Putamen (tissue), 1 donor: ENCODE results near the gene ASB1.
"Not testable (repeated sequence)": the region's sequence is repeated elsewhere in the genome, so short reads cannot be mapped to it uniquely, and the experiment has no call there.

Experiments
- DNase-seq: peaks from one replicate; pipeline ENCODE4 v3.0.0-alpha.2; 2016; ENCODE audit warnings: low spot score

ASB1 gene

GRCh38 chr2:238423561-238424312 lies 3.0 kb upstream of the ASB1 start:
- DNase-seq: no peak

DNA sequence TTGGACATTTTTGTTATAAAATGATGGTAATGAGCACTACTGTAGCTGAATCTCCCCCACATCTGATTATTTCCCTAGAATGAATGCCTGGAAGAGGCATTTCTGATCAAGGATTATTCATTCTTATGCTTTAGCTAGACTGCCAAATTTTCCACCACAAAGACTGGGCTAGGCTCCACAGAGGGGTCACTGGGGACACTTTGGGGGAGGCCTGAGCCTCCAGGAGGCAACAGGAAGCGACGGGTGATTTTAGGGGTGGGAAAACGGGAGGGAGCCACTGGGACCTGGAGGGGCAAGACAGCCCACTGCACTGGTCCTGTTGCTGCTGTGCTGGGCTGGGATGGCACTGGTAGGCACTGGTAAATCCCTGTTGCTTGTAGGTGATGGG lies 2.4 kb upstream of the ASB1 start:
- no peak for DNase-seq

DNA sequence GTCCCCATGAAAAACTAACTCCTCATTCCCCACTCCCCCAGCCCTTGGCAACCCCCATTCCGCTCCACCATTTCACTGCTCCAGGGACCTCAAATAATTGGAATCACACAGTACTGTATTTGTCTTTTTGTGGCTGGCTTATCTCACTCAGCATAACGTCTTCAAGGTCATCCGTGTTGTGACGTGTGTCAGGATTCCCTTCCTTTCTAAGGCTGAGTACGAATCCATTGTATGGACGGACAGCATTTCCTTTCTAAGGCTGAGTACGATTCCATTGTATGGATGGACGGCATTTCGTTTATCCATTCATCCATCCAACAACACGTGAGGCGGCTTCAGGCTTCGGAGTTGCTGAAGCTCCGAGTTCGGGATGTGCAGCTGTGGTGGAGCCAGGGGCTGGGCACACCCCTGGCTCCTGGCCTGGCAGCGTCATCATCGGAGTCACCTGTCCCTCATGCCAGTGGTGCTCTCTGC lies 1.2 kb upstream of the ASB1 start:
- no peak for DNase-seq

DNA sequence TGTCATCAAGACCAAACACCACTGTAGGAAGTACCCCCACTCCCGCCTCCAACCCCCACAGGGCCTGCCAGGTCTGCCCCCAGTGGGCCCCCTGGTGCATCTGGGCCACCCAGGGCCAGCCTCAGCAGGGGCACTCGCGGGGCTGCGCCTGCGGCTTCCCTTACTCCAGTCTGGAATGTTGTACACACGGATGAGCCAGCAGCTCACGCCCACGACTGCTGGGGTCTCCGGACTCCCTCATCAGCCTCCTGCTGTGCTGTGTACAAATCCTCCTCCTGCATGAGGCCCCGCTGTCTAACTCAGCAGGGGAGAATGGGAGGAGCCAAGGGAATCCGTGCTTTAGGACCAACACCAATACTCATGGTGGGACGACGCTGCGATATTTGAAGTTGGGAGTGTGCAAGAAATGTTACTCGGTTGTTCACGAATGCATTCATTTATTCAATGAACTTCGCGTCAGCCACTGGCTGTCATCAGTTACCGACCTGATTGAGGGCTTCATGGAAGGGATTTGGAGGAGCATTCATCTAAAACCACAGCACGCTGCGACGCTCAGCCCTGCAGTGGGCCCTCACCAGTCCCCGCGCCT lies 654 bp upstream of the ASB1 start:
- no peak for DNase-seq

GRCh38 chr2:238427435-238428162 lies 872 bp downstream of the ASB1 start:
- no peak for DNase-seq

GRCh38 chr2:238428866-238429265 lies 2.1 kb downstream of the ASB1 start:
- DNase-seq: no peak

- no peak for DNase-seq
Measured at GRCh38 chr2:238430781-238431180, 4.1 kb downstream of the ASB1 start.

- no peak for DNase-seq
Measured at GRCh38 chr2:238431456-238431855, 4.7 kb downstream of the ASB1 start.

- no peak for DNase-seq
Measured at GRCh38 chr2:238433300-238433915, 6.7 kb downstream of the ASB1 start.

DNA sequence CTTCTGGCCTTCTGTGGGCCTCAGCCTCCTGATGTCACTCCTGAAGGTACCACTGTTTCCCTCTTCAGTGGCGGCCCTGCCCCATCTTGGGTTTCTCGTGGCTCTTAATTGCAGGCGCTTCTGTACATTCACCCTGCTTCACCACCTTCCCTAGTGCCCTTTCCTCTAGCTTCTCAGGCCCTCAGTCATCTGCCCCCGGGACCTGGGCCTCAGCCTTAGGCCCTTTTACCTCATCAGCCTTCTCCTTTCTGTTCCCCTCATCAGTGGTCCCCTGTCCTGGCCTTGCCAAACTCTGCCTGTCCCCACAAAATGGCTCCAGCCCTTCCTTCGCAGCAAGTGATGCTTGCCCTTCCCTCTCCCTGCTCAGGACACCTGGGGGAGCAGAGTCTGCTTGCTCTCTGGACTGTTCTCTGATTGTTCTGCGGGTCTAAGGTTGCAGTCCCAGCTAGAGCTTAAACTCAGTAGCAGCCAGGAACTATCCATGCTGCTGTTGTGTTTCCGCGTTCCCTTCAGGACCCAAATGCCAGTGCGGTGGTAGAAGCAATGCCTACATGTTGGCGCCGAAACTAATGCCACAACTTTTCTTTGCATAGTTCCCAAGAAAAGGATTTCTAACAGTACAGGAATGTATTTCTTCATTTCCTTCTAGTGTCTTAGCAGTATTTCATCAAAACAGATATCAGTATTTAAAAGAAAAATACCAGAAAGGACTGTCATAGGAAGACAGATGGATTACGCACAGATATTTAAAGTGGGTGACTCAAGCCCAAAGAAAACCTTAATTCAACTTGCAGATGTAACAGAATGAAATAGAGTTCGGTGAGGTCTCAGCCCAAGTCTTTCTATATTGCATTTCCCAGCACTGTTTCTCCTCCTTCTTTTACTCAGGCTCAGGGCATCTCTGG lies 7.5 kb downstream of the ASB1 start:
- no peak for DNase-seq

DNA sequence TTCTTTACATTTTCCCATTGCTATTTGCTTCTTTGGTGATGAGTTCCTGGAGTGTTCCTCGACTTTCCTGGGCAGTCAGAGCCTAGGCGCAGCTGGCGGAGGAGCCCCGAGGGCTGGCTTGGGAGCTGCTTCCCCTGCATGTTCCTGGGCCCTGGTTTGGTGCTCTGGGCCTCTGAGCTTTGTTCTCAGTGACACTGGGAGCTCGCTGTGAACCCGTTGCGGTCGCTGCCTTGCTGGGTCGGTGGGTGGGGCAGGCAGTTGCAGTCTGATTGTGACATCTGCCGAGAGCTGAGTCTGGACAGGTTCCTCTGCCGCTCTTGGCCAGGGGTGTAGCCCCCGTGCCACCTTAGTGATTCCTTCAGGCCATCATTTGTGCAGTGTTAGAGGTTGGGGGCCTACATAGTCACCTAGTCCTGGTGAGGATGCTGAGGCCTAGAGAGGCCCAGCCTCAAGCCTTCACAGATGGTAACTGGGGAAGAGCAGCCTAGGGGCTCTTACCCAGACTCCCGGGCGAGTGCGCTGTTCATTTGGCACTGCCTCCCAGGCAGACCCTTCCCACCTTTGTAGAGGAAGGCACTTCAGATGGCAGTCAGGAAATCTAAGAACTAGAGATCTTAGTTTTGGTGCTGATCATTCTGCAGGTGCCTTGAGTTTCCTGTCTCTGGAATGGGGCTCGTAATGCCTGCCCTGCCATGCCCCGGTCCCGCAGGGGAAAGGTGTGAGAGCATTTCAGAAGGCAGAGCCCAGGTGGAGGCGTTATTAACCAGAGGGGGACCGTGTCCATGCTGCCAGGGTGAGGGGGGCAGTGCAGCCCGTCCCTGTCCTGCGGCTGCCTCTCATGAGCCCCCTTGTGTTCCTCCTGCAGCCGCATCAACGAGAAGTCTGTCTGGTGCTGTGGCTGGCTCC lies 8.4 kb downstream of the ASB1 start:
- no peak for DNase-seq

GRCh38 chr2:238435752-238436096 lies 9.0 kb downstream of the ASB1 start:
- no peak for DNase-seq

- no peak for DNase-seq
Measured at GRCh38 chr2:238438856-238439849, 12.4 kb downstream of the ASB1 start.

DNA sequence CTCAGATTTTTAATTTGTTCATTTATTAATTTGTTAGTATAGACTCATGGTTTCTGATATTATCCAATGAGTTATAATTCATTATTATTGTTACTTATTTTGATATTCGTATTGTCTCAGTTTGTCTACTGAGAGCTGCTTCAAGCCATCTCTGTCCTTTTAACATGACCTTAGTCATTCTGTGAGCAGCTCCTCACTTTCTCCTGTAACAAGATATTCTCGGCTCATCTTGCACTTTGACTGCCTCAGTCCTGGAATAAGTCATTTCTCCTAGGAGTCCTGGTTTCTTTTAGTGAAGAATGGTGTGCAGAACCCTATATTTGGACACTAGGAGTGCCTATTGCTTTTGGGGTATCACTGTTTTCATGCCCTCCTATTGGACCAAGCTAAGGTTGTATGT lies 13.2 kb downstream of the ASB1 start:
- no peak for DNase-seq

DNA sequence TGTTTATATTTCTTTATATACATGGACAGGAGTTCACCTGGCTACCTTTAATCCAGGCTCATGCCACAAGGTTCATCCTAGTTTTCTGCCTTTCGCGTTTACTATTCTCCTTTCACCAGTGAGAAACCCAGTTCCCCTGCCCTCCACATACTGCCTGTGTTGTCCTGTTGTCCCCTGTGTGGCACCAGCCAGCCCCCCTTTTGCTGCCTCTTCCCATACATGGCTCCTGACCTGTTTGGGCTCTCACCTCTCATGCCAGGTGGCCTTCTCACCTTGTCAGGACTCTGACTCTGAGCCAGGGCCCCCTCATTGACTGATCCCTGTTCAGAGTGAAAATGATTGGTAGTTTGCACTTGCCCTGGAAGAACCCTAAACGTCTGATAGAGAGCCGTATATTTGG lies 13.6 kb downstream of the ASB1 start:
- DNase-seq: no peak

DNA sequence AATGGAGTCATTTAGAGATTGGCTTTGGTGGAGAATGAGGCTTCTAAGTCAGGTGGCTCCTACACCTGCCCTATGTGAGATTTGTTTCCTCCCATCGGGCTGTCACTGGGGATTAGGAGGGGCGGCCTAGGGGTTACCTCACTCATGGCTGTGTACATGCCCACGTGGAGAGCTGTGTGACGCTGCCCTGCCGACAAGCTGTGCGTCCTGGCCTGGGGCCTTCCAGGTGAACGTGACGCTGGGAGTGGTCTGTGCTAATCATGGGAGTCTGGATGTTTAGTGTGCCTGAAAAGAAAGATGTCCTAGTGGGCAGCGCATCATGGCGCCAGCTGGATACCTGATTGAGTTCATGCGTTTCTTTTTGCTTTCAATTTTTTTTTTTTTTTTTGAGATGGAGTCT lies 14.0 kb downstream of the ASB1 start:
- no peak for DNase-seq

DNA sequence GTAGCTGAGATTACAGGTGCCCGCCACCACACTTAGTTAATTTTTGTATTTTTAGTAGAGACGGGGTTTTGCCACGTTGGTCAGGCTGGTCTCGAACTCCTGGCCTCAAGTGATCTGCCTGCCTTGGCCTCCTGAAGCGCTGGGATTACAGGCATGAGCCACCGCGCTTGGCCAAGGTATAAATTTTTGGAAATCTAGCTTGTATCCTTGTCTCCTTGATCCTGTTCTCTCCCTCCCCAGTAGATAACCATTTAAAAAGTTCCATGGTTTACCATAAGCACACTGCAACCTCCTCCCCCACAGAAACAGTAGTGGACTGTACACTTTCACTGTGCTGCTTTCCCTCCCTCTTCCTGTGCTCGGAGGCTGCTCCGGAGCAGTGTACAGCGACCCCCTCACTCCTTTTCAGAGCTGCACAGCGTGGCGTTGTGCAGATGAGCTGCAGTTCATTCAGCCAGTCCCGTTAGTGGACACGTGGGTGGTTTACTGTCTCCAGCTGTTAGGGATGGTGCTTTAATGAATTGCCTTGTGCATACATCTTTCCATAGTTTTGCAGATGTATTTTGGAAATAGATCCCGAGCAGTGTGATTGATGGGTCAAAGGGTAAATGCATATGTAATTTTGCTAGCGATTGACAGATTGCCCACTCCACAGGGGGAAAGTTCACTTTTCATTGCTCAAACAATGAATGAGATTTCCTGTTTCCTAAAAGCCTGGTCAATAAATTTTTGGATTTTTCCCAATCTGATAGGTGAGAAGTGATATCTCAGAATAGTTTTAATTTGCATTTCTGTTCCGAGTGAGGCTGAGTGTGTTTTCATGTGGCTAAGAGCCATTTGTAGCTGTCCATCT lies 14.8 kb downstream of the ASB1 start:
- no peak for DNase-seq

- DNase-seq: not testable (repeated sequence)
Measured at GRCh38 chr2:238442257-238442656, 15.5 kb downstream of the ASB1 start.

DNA sequence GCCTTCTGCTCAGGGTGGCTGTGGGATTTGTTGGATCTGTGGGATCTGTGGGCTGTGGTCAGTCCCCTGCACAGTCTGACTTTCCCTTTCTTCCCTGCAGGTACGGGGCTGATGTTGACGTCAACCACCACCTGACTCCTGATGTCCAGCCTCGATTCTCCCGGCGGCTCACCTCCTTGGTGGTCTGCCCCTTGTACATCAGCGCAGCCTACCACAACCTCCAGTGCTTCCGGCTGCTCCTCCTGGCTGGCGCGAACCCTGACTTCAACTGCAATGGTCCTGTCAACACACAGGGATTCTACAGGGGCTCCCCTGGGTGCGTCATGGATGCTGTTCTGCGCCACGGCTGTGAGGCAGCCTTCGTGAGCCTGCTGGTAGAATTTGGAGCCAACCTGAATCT lies 17.5 kb downstream of the ASB1 start:
- no peak for DNase-seq
